HG02884 (cell line): Measurements from ENCODE around the gene GFPT2.

Experiments used
- ATAC-seq: cut with Tn5 transposase; IDR thresholded peaks from one replicate; pipeline ENCODE4 v1.9.1; 2021; ENCODE audit warnings: mild to moderate bottlenecking, moderate library complexity; ENCODE audit not compliant: unreplicated experiment

The GFPT2 gene

GRCh38 chr5:180379355-180380070, 26.4 kb upstream of the GFPT2 start:
- no peak for ATAC-seq

- ATAC-seq = no peak
Measured at GRCh38 chr5:180378438-180379344, 25.6 kb upstream of the GFPT2 start.

GRCh38 chr5:180377556-180378197, 24.5 kb upstream of the GFPT2 start:
- no peak for ATAC-seq

- ATAC-seq = no peak
Measured at GRCh38 chr5:180376511-180376910, 23.4 kb upstream of the GFPT2 start.

- no peak for ATAC-seq
Measured at GRCh38 chr5:180375955-180376354, 22.8 kb upstream of the GFPT2 start.

GRCh38 chr5:180375291-180375690, 22.2 kb upstream of the GFPT2 start:
- no peak for ATAC-seq

- no peak for ATAC-seq
Measured at GRCh38 chr5:180373870-180374269, 20.7 kb upstream of the GFPT2 start.

- no peak for ATAC-seq
Measured at GRCh38 chr5:180373454-180373853, 20.3 kb upstream of the GFPT2 start.

- no peak for ATAC-seq
Measured at GRCh38 chr5:180371949-180372348, 18.8 kb upstream of the GFPT2 start.

- ATAC-seq = no peak
Measured at GRCh38 chr5:180370861-180371641, 17.9 kb upstream of the GFPT2 start.

GRCh38 chr5:180367991-180368390, 14.9 kb upstream of the GFPT2 start:
- ATAC-seq = no peak

- ATAC-seq = no peak
Measured at GRCh38 chr5:180367300-180367699, 14.2 kb upstream of the GFPT2 start.

GRCh38 chr5:180366326-180366725, 13.2 kb upstream of the GFPT2 start:
- ATAC-seq = no peak

- no peak for ATAC-seq
Measured at GRCh38 chr5:180365829-180366228, 12.7 kb upstream of the GFPT2 start.

GRCh38 chr5:180364306-180364856, 11.2 kb upstream of the GFPT2 start:
- no peak for ATAC-seq

- ATAC-seq = no peak
Measured at GRCh38 chr5:180360078-180360957, 7.2 kb upstream of the GFPT2 start.

- ATAC-seq = no peak
Measured at GRCh38 chr5:180358694-180359093, 5.6 kb upstream of the GFPT2 start.

- ATAC-seq = no peak
Measured at GRCh38 chr5:180358179-180358578, 5.0 kb upstream of the GFPT2 start.

- no peak for ATAC-seq
Measured at GRCh38 chr5:180354966-180355365, 1.8 kb upstream of the GFPT2 start.
